ENCODE results near the gene HPN.

HPN gene

GRCh38 chr19:35054626-35055025 lies 13.1 kb downstream of the HPN start:
- H3K4me3 ChIP-seq (replicated peaks in 1 of 2; ENCODE audit: low read depth in 2 of 2, low read length in 2 of 2): no peak overlapping the region
- TF ChIP-seq CTCF (IDR thresholded peaks at IDR 0.05; ENCODE audit: low read depth, low read length): no peak
- DNase-seq (ENCODE audit: low read depth in 2 of 2): no peak

- DNase-seq (ENCODE audit: low read depth in 2 of 2): no peak
- no peak overlapping the region for H3K4me3 ChIP-seq (replicated peaks in 1 of 2; ENCODE audit: low read depth in 2 of 2, low read length in 2 of 2)
- no peak for TF ChIP-seq CTCF (IDR thresholded peaks at IDR 0.05; ENCODE audit: low read depth, low read length)
Observed at GRCh38 chr19:35055715-35056179, 14.2 kb downstream of the HPN start.

GRCh38 chr19:35056513-35057063 lies 15.1 kb downstream of the HPN start:
- DNase-seq (ENCODE audit: low read depth in 2 of 2): no peak
- TF ChIP-seq CTCF (IDR thresholded peaks at IDR 0.05; ENCODE audit: low read depth, low read length): no peak
- H3K4me3 ChIP-seq (replicated peaks in 1 of 2; ENCODE audit: low read depth in 2 of 2, low read length in 2 of 2): no peak overlapping the region

- no peak overlapping the region for H3K4me3 ChIP-seq (replicated peaks in 1 of 2; ENCODE audit: low read depth in 2 of 2, low read length in 2 of 2)
- no peak for TF ChIP-seq CTCF (IDR thresholded peaks at IDR 0.05; ENCODE audit: low read depth, low read length)
- DNase-seq (ENCODE audit: low read depth in 2 of 2): no peak
Observed at GRCh38 chr19:35058370-35058769, 16.8 kb downstream of the HPN start.

GRCh38 chr19:35059006-35059798 lies 17.7 kb downstream of the HPN start:
- DNase-seq (ENCODE audit: low read depth in 2 of 2): no peak
- H3K4me3 ChIP-seq (replicated peaks in 1 of 2; ENCODE audit: low read depth in 2 of 2, low read length in 2 of 2): no peak overlapping the region
- TF ChIP-seq CTCF (IDR thresholded peaks at IDR 0.05; ENCODE audit: low read depth, low read length): no peak

GRCh38 chr19:35059799-35060091 lies 18.2 kb downstream of the HPN start:
- TF ChIP-seq CTCF (IDR thresholded peaks at IDR 0.05; ENCODE audit: low read depth, low read length): no peak
- no peak overlapping the region for H3K4me3 ChIP-seq (replicated peaks in 1 of 2; ENCODE audit: low read depth in 2 of 2, low read length in 2 of 2)
- DNase-seq (ENCODE audit: low read depth in 2 of 2): no peak

Measured in cardiac fibroblast (primary cell).